Mesodermal cell (in vitro differentiated cells): ENCODE results near the gene ZFR.
"Not testable (repeated sequence)": the region's sequence is repeated elsewhere in the genome, so short reads cannot be mapped to it uniquely, and the experiment has no call there.

Source experiments
- H3K27ac ChIP-seq: 2 replicates; pipeline ENCODE4 v1.7.0; 2013; ENCODE audit warnings: mild to moderate bottlenecking, low read depth, low read length, moderate library complexity; ENCODE audit not compliant: severe bottlenecking
- H3K36me3 ChIP-seq: 2 replicates; pipeline ENCODE4 v1.7.1; 2013; ENCODE audit warnings: mild to moderate bottlenecking, low read length, moderate library complexity; ENCODE audit not compliant: control insufficient read depth, insufficient read depth
- H3K4me1 ChIP-seq: one replicate; pipeline ENCODE4 v1.7.1; 2013; ENCODE audit warnings: mild to moderate bottlenecking, low read length; ENCODE audit not compliant: insufficient read depth, control insufficient read depth, poor library complexity, severe bottlenecking
- H3K4me3 ChIP-seq: 2 replicates; pipeline ENCODE4 v1.7.0; 2013; ENCODE audit warnings: low read length, control low read depth, mild to moderate bottlenecking; ENCODE audit not compliant: insufficient read depth, poor library complexity, severe bottlenecking; ENCODE audit errors: extremely low read depth
- H3K9me3 ChIP-seq: 2 replicates; pipeline ENCODE4 v1.7.1; 2013; ENCODE audit warnings: mild to moderate bottlenecking, low read length, moderate library complexity; ENCODE audit not compliant: control insufficient read depth
- WGBS, 2 experiments: methylation state at CpG; one replicate each; pipeline ENCODE4 v1.1.5; 2013; ENCODE audit warnings: missing lambda C conversion rate in 2 of 2; ENCODE audit not compliant: insufficient coverage in 2 of 2; 5-methylcytosine and 5-hydroxymethylcytosine counted together

The ZFR gene

GRCh38 chr5:32473072-32473471 lies 28.5 kb upstream of the ZFR start:
- H3K9me3 ChIP-seq = no peaks in the 10 kb centered on the region
- no peaks in the 10 kb centered on the region for H3K4me1 ChIP-seq
- no peak overlapping the region for H3K27ac ChIP-seq
- H3K36me3 ChIP-seq = no peaks in the 10 kb centered on the region
- 91 to 93% methylated on average over 6 of the region's 7 CpGs for WGBS, 2 experiments
- no peak overlapping the region for H3K4me3 ChIP-seq

- H3K36me3 ChIP-seq = no peaks in the 10 kb centered on the region
- no peak overlapping the region for H3K4me3 ChIP-seq
- no peaks in the 10 kb centered on the region for H3K4me1 ChIP-seq
- 78 to 83% methylated on average over 2 of the region's 2 CpGs for WGBS, 2 experiments
- H3K27ac ChIP-seq = no peak overlapping the region
- no peaks in the 10 kb centered on the region for H3K9me3 ChIP-seq
These were observed 27.2 kb upstream of the ZFR start for GRCh38 chr5:32471784-32472183.

- H3K4me3 ChIP-seq = no peak overlapping the region
- no peaks in the 10 kb centered on the region for H3K9me3 ChIP-seq
- no peaks in the 10 kb centered on the region for H3K36me3 ChIP-seq
- WGBS, 2 experiments = 40 to 92% methylated on average over 1 to 2 of the region's 2 CpGs
- H3K27ac ChIP-seq = no peak overlapping the region
- no peaks in the 10 kb centered on the region for H3K4me1 ChIP-seq
These were observed 20.5 kb upstream of the ZFR start for GRCh38 chr5:32465076-32465475.

- Histone ChIP-seq H3K36me3 (no peaks in the 10 kb centered on the region), H3K9me3 (peaks cover 4% of the 10 kb centered on the region), H3K4me3 (no peak overlapping the region), H3K4me1 (no peaks in the 10 kb centered on the region), H3K27ac (no peak overlapping the region)
- WGBS, 2 experiments = 83 to 100% methylated on average over 1 of the region's 1 CpG
These were observed 18.1 kb upstream of the ZFR start for GRCh38 chr5:32462618-32463017.

- Histone ChIP-seq H3K27ac (no peak overlapping the region), H3K4me1 (no peaks in the 10 kb centered on the region), H3K4me3 (no peak overlapping the region), H3K36me3 (no peaks in the 10 kb centered on the region), H3K9me3 (peaks cover 4% of the 10 kb centered on the region)
- 81 to 100% methylated on average over 3 to 5 of the region's 6 CpGs for WGBS, 2 experiments
These were observed 17.0 kb upstream of the ZFR start for GRCh38 chr5:32461441-32462120.

- Histone ChIP-seq H3K9me3 (peaks cover 4% of the 10 kb centered on the region), H3K27ac (no peak overlapping the region), H3K4me3 (no peak overlapping the region), H3K4me1 (no peaks in the 10 kb centered on the region), H3K36me3 (no peaks in the 10 kb centered on the region)
- 100% methylated on average over 1 of the region's 2 CpGs for WGBS, 2 experiments
These were observed 16.2 kb upstream of the ZFR start for GRCh38 chr5:32460702-32461101.

- H3K4me1 ChIP-seq = no peaks in the 10 kb centered on the region
- H3K27ac ChIP-seq = no peak overlapping the region
- WGBS, 2 experiments = 83 to 94% methylated on average over 4 of the region's 5 CpGs
- H3K9me3 ChIP-seq = peaks cover 4% of the 10 kb centered on the region
- H3K4me3 ChIP-seq = no peak overlapping the region
- H3K36me3 ChIP-seq = no peaks in the 10 kb centered on the region
These were observed 14.4 kb upstream of the ZFR start for GRCh38 chr5:32458880-32459495.

- no peak overlapping the region for H3K4me3 ChIP-seq
- whole genome bisulfite sequencing, 2 experiments = 88 to 93% methylated on average over 4 to 6 of the region's 6 CpGs
- no peak overlapping the region for H3K27ac ChIP-seq
- no peaks in the 10 kb centered on the region for H3K4me1 ChIP-seq
- peaks cover 4% of the 10 kb centered on the region for H3K9me3 ChIP-seq
- no peaks in the 10 kb centered on the region for H3K36me3 ChIP-seq
These were observed 10.8 kb upstream of the ZFR start for GRCh38 chr5:32455311-32455710.

- no peak overlapping the region for H3K27ac ChIP-seq
These were observed 10.3 kb upstream of the ZFR start for GRCh38 chr5:32454821-32455220.

GRCh38 chr5:32453916-32454315 lies 9.4 kb upstream of the ZFR start:
- WGBS, 2 experiments = 93 to 96% methylated on average over 4 of the region's 5 CpGs
- Histone ChIP-seq H3K36me3 (no peaks in the 10 kb centered on the region), H3K4me1 (no peaks in the 10 kb centered on the region), H3K27ac (no peak overlapping the region), H3K9me3 (peaks cover 4% of the 10 kb centered on the region), H3K4me3 (no peak overlapping the region)

More at GRCh38 chr5:32454821-32455220, 10.3 kb upstream of the ZFR start:
- 80 to 93% methylated on average over 4 to 5 of the region's 5 CpGs for WGBS, 2 experiments
- peaks cover 4% of the 10 kb centered on the region for H3K9me3 ChIP-seq
- H3K36me3 ChIP-seq = no peaks in the 10 kb centered on the region
- H3K4me1 ChIP-seq = no peaks in the 10 kb centered on the region
- no peak overlapping the region for H3K4me3 ChIP-seq

GRCh38 chr5:32452316-32452715 lies 7.8 kb upstream of the ZFR start:
- not testable (repeated sequence) for H3K4me1 ChIP-seq, H3K4me3 ChIP-seq, H3K9me3 ChIP-seq, H3K36me3 ChIP-seq, H3K27ac ChIP-seq
- WGBS, 2 experiments = 83 to 87% methylated on average over 2 to 4 of the region's 6 CpGs
